ENCODE data around the gene LMF1.

DNA sequence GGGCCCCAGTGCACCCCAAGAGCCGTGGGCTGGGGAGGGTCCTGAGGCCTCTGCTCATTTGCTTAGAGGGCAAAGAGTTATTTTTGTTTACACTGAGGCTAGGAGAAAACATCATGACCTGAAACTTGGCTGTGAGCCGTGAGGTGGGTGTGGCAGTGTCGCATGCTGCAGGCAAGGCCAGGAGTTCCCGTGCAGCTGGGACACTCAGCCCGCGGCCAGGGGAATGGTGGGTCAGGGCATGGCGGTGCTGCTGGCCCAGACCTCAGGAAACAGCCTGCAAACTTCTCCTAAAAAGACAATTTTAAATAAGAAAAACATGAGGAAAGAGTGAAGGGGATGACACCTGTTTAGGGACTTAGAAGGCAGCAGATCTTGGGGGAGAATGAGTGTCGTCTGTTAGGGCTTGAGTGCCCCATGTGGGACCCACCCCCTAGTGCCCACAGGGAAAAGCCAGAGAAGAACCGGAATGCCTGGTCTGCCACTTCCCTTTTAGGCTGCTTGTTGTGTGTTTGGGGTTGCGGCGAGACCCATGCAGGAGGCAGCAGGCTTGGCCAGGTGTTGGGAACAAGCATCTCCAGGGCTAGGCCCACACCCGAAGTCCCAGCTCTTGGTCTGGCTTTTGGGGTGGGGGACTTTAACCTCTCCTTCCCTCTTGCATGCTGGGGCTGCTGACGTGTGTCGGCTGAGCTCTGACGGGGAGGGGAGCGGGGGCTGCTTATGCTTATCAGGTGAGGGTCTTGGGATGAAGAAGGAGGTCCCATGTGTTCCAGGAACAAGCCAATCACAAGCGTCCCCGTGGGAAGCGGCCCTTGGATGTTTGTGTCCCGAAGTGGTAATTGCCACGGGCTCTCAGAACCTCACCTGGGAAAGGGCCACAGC, 89.3 kb downstream of the LMF1 start:
- TF ChIP-seq SUZ12 (IDR thresholded peaks at IDR 0.05; ENCODE audit: extremely low read depth, insufficient read depth, insufficient read length) (no peak), ZNF274 (IDR thresholded peaks at IDR 0.05; ENCODE audit: low read depth, low read length) (no peak), YY1 (IDR thresholded peaks at IDR 0.05; ENCODE audit: insufficient read depth, insufficient read length) (no peak)
